Fibroblast of villous mesenchyme (primary cell): Measurements from ENCODE around the gene HERC5. TPM values are rescaled to one million over a fixed set of nuclear protein-coding genes. Genes with fewer than 3 reads are reported as not detected.

Experiments
- DNase-seq: peaks from one replicate; pipeline ENCODE4 v3.0.0-alpha.2; 2010; ENCODE audit warnings: low read depth
- H3K4me3 ChIP-seq: 2 replicates; pipeline ENCODE4 v1.5.1; 2011; ENCODE audit warnings: low read depth, mild to moderate bottlenecking, low read length
- CTCF ChIP-seq: IDR thresholded peaks from 2 replicates; pipeline ENCODE4 v1.5.1; 2012; ENCODE audit warnings: low read depth, mild to moderate bottlenecking, low read length; ENCODE audit not compliant: insufficient read depth
- total RNA-seq: library from RNA; depleted of rRNA; stranded (reverse); fragments of >200 nt; gene quantifications from 2 replicates; pipeline ENCODE4 v1.2.3, GENCODE V29; 2012

HERC5 gene
- total RNA-seq, 1 donor, result 0.86 TPM

DNA sequence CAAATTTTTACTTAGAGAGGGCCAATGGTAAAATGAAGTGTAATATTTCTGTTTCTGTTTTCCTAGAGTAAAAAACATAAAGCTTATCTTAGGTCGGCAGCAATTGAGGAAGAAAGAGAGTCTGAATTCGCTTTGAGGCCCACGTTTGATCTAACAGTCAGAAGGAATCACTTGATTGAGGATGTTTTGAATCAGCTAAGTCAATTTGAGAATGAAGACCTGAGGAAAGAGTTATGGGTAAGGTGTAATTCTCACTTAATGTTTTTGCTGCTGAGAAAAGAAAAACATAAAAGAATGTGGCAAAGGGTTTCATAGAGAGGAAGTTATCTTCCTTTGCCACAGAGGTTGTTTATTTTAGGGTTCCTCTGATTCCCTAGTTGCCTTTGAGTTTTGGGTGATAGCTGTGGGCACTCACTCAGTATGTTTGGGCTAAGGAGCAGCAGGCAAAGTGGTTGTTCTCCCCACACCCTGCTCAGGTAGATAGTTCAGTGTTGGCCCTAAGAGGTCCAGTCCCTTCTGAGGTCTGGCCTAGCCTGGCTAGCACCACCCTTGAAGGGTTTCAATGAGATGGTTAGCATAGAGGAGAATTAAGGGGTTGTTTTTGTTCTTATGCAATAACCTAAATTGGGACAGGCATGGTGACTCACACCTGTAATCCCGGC is 32.3 kb downstream of the HERC5 start:
- no peak for DNase-seq
- no peak for TF ChIP-seq CTCF
- no peak overlapping the region for H3K4me3 ChIP-seq

- TF ChIP-seq CTCF, result no peak
Observed at GRCh38 chr4:88497859-88498409, 41.0 kb downstream of the HERC5 start.

DNA sequence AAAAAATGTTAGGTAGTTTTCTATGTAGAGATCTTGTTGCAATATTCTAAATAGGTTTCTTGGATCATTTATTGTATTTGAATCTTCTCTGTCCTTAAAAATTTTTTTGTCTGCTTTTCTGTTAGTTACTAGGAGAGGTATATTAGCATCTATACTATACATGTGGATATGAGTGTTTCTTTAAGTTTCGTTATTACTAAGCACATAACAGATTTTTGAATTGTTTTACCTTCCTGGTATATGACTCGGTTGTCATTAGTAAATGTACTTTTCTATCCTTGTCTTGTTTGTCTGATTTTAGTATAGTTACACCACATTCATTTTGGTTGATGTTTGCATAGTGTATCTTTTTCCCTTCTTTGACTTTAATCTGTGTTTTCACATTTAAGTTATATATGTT is 46.4 kb downstream of the HERC5 start:
- no peak for TF ChIP-seq CTCF
- no peak overlapping the region for H3K4me3 ChIP-seq
- DNase-seq, result no peak

More at GRCh38 chr4:88497859-88498409, 41.0 kb downstream of the HERC5 start:
- no peak for DNase-seq
- H3K4me3 ChIP-seq, result no peak overlapping the region

DNA sequence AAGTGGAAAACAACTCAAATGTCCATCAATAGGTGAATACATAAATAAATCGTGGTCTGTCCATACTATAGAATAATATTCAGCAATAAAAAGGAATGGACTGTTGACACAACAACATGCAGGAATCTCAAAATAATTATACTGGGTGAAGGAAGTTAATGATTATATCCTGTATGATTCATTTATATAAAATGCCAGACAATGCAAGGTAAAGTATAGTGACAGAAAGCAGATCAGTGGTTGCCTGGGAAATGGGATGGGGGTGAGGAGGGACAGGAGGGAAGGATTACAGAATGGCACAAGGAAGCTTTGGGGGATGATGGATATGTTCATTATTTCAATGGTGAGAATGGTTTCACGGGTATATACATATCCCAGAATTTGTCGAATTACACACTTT is 54.3 kb downstream of the HERC5 start:
- no peak for DNase-seq
- TF ChIP-seq CTCF, result no peak
- no peak overlapping the region for H3K4me3 ChIP-seq

GRCh38 chr4:88514557-88515511 is 57.9 kb downstream of the HERC5 start:
- no peak for TF ChIP-seq CTCF
- no peak for DNase-seq
- no peak overlapping the region for H3K4me3 ChIP-seq

- TF ChIP-seq CTCF, result no peak
- no peak for DNase-seq
- no peak overlapping the region for H3K4me3 ChIP-seq
Observed at GRCh38 chr4:88516746-88517145, 59.8 kb downstream of the HERC5 start.
